DMS114 treated with DMSO at 0.1 percent for 48 hours (cell line): ENCODE data around the gene KDM2B.
"Not testable (repeated sequence)": the region's sequence is repeated elsewhere in the genome, so short reads cannot be mapped to it uniquely, and the experiment has no call there.

ENCODE experiments used
- DNase-seq: peaks from one replicate; lab custom pipeline; 2025; ENCODE audit not compliant: unreplicated experiment; lab: John Stamatoyannopoulos, UW

KDM2B gene

GRCh38 chr12:121397521-121397920 lies 183.3 kb downstream of the KDM2B start:
- DNase-seq: no peak

DNA sequence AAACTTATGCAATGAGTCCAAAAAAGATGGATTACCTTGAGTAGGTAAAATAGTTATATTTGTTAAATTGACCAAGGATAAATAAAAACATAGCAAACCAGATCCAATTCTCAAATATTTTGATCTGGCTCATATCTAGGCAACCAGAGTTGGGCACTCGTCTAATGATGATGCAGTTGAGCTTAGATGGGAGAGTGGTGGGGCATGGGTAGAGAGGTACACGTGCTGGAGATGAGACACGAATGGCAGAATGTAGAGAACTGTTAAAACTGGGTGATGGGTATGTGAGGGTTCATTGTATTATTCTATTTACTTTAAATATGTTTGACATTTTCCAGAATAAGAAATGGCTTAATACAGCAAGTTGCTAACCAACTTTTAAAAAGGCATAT lies 188.5 kb downstream of the KDM2B start:
- no peak for DNase-seq

DNA sequence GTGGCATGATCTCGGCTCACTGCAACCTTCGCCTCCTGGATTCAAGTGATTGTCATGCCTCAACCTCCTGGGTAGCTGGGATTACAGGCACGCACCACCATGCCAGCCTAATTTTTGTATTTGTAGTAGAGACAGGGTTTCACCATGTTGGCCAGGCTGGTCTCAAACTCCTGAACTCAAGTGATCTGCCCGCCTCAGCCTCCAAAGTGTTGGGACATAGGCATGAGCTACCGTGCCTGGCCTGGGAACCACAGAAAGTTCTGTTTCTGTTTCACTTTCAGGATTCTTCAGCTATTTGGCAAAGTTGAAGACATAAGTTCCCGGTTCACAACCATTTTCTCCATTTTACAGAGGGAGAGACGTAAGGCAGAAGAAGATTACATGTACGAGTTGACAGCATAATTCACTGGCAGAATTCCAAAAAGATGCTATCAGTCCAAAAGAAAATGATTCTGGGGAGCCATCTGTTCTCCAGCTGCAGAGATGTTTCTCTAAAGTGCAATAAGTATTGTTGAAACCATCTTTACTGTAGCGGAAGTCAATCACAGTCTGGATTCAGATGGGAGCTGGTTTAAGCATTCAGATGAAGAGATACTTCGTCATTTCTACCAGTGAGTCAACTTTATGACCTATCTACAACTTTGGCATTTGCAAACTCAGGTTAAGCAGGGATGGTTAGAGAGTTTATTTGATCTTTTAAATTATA lies 189.1 kb downstream of the KDM2B start:
- DNase-seq: no peak

DNA sequence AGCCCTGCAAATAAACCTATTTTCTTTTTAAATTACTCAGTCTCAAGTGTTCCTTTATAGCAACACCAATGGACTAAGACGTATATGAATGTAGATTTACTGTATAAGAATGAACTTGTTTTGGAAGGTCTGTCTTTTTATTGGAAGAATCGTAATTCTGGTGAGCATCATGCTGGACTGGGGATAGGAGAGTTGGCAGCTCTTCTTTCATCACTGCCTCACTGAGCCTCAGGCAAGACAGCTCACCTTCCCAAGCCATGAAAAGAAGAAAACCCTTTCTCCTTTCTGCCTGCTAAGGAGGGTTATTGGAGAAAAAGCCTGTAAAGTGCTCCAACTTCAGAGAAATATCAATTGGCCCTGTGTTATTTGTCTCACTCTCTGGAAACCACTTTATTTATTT lies 190.0 kb downstream of the KDM2B start:
- DNase-seq: no peak

GRCh38 chr12:121388421-121388981 lies 192.3 kb downstream of the KDM2B start:
- DNase-seq: no peak

GRCh38 chr12:121384891-121385290 lies 195.9 kb downstream of the KDM2B start:
- not testable (repeated sequence) for DNase-seq

DNA sequence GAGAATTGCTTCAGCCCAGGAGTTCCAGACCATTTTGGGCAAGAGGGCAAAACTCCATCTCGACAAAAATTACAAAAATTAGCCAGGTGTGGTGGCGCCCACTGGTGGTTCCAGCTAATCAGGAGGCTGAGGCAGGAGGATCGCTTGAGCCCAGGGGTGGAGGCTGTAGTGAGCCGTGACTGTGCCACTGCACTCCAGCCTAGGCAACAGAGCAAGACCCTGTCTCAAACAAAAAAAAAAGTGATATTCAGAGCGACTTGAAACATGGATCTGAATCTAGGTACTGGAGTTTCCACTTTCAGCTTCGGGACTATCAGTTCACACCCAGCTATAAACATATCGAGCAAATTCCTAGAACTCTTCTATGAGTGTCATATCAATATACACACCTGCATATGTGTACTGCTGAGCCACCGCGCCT lies 197.2 kb downstream of the KDM2B start:
- no peak for DNase-seq

DNA sequence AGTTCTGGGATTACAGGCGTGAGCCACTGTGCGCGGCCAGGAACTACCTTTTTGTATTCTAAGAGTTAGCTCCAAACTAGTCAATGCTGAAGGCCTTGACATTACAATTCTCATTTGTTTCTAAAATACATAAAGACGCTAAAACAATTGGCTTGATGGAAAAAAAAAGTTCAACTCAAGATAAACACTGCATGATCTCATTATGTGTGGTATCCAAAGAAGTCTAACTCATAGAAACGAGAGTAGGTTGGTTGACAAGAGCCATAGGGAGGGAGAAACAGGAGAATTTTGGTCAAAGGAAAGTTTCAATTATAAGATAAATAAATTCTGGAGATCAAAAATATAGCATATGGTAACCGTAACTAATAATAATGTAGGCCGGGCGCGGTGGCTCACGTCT lies 200.9 kb downstream of the KDM2B start:
- no peak for DNase-seq
